Mesenchymal stem cell (in vitro differentiated cells and primary cell): ENCODE data around the gene SPATA32.

Experiments used
- DNase-seq: peaks from one replicate; pipeline ENCODE4 v3.0.0-alpha.2; 2013
- H2AFZ ChIP-seq: one replicate; pipeline ENCODE4 v1.6.1; 2013; ENCODE audit warnings: low read depth, mild to moderate bottlenecking, control low read depth, inconsistent platforms, low read length, moderate library complexity
- H2AK5ac ChIP-seq: 2 replicates; pipeline ENCODE4 v1.6.1; 2013; ENCODE audit warnings: low read length, moderate library complexity, mild to moderate bottlenecking, inconsistent platforms; ENCODE audit not compliant: severe bottlenecking
- H2BK120ac ChIP-seq: one replicate; pipeline ENCODE4 v1.6.1; 2013; ENCODE audit warnings: low read depth, mild to moderate bottlenecking, inconsistent platforms, low read length, moderate library complexity
- H2BK12ac ChIP-seq, 2 experiments: one replicate each; pipeline ENCODE4 v1.6.1; 2013; ENCODE audit warnings: inconsistent platforms in 2 of 2, low read length in 2 of 2, mild to moderate bottlenecking in 2 of 2, moderate library complexity in 2 of 2, control low read depth in 1 of 2
- H2BK15ac ChIP-seq: one replicate; pipeline ENCODE4 v1.6.1; 2013; ENCODE audit warnings: mild to moderate bottlenecking, low read depth, inconsistent platforms; ENCODE audit not compliant: poor library complexity, severe bottlenecking
- H2BK5ac ChIP-seq: 2 replicates; pipeline ENCODE4 v1.6.1; 2013; ENCODE audit warnings: low read depth, mild to moderate bottlenecking, low read length, control low read depth, inconsistent platforms; ENCODE audit not compliant: poor library complexity, severe bottlenecking
- H3K14ac ChIP-seq, 2 experiments: one replicate each; pipeline ENCODE4 v1.6.1; 2013; ENCODE audit warnings: inconsistent platforms in 2 of 2, low read length in 2 of 2, control low read depth in 1 of 2, mild to moderate bottlenecking in 1 of 2, moderate library complexity in 1 of 2
- H3K18ac ChIP-seq, 2 experiments: one replicate each; pipeline ENCODE4 v1.6.1; 2013; ENCODE audit warnings: inconsistent platforms in 2 of 2, low read length in 2 of 2, control low read depth in 1 of 2, low read depth in 1 of 2, mild to moderate bottlenecking in 1 of 2
- H3K23ac ChIP-seq, 2 experiments: one replicate each; pipeline ENCODE4 v1.6.1; 2013; ENCODE audit warnings: inconsistent platforms in 2 of 2, low read length in 2 of 2, mild to moderate bottlenecking in 2 of 2, moderate library complexity in 2 of 2, control low read depth in 1 of 2
- H3K27ac ChIP-seq: 2 replicates; pipeline ENCODE4 v1.5.1; 2013; ENCODE audit warnings: mild to moderate bottlenecking, moderate library complexity, low read length, control low read depth, inconsistent platforms; ENCODE audit not compliant: poor library complexity, severe bottlenecking
- H3K27me3 ChIP-seq, 2 experiments: 2 replicates each; pipeline versions ENCODE4 v1.6.1 to v1.7.0; 2013; ENCODE audit warnings: low read length in 2 of 2, mild to moderate bottlenecking in 2 of 2, moderate library complexity in 2 of 2, control low read depth in 1 of 2, inconsistent platforms in 1 of 2; ENCODE audit not compliant: control insufficient read depth in 1 of 2, insufficient read depth in 1 of 2
- H3K36me3 ChIP-seq, 2 experiments: 2 replicates each; pipeline versions ENCODE4 v1.6.1 to v1.7.0; 2013; ENCODE audit warnings: low read length in 2 of 2, control low read depth in 1 of 2, inconsistent platforms in 1 of 2, low read depth in 1 of 2, mild to moderate bottlenecking in 1 of 2; ENCODE audit not compliant: insufficient read depth in 2 of 2, control insufficient read depth in 1 of 2
- H3K4ac ChIP-seq, 2 experiments: one replicate each; pipeline ENCODE4 v1.6.1; 2013; ENCODE audit warnings: inconsistent platforms in 2 of 2, low read length in 2 of 2, mild to moderate bottlenecking in 2 of 2, moderate library complexity in 2 of 2, control low read depth in 1 of 2, low read depth in 1 of 2
- H3K4me1 ChIP-seq: 2 replicates; pipeline ENCODE4 v1.6.1; 2013; ENCODE audit warnings: low read depth, low read length, control low read depth; ENCODE audit not compliant: control insufficient read depth, insufficient read depth
- H3K4me2 ChIP-seq: 2 replicates; pipeline ENCODE4 v1.6.1; 2013; ENCODE audit warnings: low read length, mild to moderate bottlenecking, inconsistent platforms; ENCODE audit not compliant: poor library complexity, severe bottlenecking
- H3K4me3 ChIP-seq, 2 experiments: 2 replicates each; pipeline versions ENCODE4 v1.5.1 to v1.7.0; 2013; ENCODE audit warnings: low read length in 2 of 2, mild to moderate bottlenecking in 2 of 2, control low read depth in 1 of 2, low read depth in 1 of 2; ENCODE audit not compliant: insufficient read depth in 1 of 2
- H3K79me1 ChIP-seq: replicated peaks from 2 replicates; pipeline ENCODE4 v1.6.1; 2013; ENCODE audit warnings: mild to moderate bottlenecking, control low read depth, low read length, inconsistent platforms; ENCODE audit not compliant: poor library complexity, severe bottlenecking
- H3K9ac ChIP-seq: 2 replicates; pipeline ENCODE4 v1.7.0; 2013; ENCODE audit warnings: mild to moderate bottlenecking, low read length, moderate library complexity
- H3K9me3 ChIP-seq: 2 replicates; pipeline ENCODE4 v1.7.0; 2013; ENCODE audit warnings: mild to moderate bottlenecking, low read length; ENCODE audit not compliant: control insufficient read depth
- H4K8ac ChIP-seq: one replicate; pipeline ENCODE4 v1.6.1; 2013; ENCODE audit warnings: inconsistent platforms, mild to moderate bottlenecking, low read length, moderate library complexity
- H4K91ac ChIP-seq: one replicate; pipeline ENCODE4 v1.6.1; 2013; ENCODE audit warnings: mild to moderate bottlenecking, low read length, inconsistent platforms
- WGBS: methylation state at CpG from one replicate; pipeline ENCODE4 v1.1.7; 2013; ENCODE audit warnings: mixed read lengths; 5-methylcytosine and 5-hydroxymethylcytosine counted together

The SPATA32 gene

DNA sequence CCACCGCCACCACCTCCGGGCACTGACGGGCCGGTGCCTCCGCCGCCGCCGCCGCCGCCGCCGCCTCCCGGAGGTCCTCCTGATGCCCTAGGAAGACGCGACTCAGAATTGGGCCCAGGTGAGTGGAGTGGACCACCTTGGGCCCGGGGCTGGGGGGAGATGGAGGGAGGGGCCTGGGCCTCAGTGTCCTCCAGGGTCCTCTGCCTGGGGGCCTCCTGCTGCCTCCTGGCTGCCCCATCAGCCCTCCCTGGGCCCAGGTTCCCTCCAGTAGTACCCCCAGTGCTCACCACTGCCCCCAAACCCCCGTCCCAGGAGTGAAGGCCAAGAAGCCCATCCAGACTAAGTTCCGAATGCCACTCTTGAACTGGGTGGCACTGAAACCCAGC lies 19.9 kb downstream of the SPATA32 start:
- no peak for DNase-seq
- Histone ChIP-seq H2AK5ac (no peak overlapping the region), H3K9me3 (no peaks in the 10 kb centered on the region), H3K27me3 (peaks cover 12 to 28% of the 10 kb centered on the region in 2 experiments), H3K27ac (no peak overlapping the region), H3K79me1 (peaks cover 10% of the 10 kb centered on the region), H2BK5ac (no peak overlapping the region), H4K8ac (no peak overlapping the region), H3K9ac (no peak overlapping the region), H3K4ac (no peak overlapping the region), H3K14ac (no peak overlapping the region), H3K4me3 (no peak overlapping the region), H3K18ac (no peak overlapping the region), H3K23ac (no peak overlapping the region), H2AFZ (no peak overlapping the region), H3K36me3 (peaks cover 18 to 46% of the 10 kb centered on the region in 2 experiments), H2BK15ac (no peak overlapping the region), H3K4me1 (peaks cover 24% of the 10 kb centered on the region), H2BK120ac (no peak overlapping the region), H4K91ac (no peak overlapping the region), H2BK12ac (no peak overlapping the region), H3K4me2 (no peak overlapping the region)
- 75% methylated on average over 2 of the region's 18 CpGs for WGBS

GRCh38 chr17:45241328-45242028 lies 20.4 kb downstream of the SPATA32 start:
- Histone ChIP-seq H2AFZ (no peak overlapping the region), H3K27me3 (peaks cover 12 to 23% of the 10 kb centered on the region in 2 experiments), H2BK5ac (no peak overlapping the region), H3K79me1 (peaks cover 8% of the 10 kb centered on the region), H2BK120ac (no peak overlapping the region), H3K4me3 (peak overlapping the region in 1 of 2 experiments; percentile 41), H4K8ac (no peak overlapping the region), H3K18ac (no peak overlapping the region), H3K14ac (no peak overlapping the region), H3K9ac (no peak overlapping the region), H2AK5ac (no peak overlapping the region), H3K4me2 (peak overlapping the region; percentile 76), H3K4me1 (peaks cover 19% of the 10 kb centered on the region), H3K4ac (no peak overlapping the region), H3K9me3 (no peaks in the 10 kb centered on the region), H2BK12ac (no peak overlapping the region), H3K27ac (no peak overlapping the region), H2BK15ac (no peak overlapping the region), H3K36me3 (peaks cover 18 to 45% of the 10 kb centered on the region in 2 experiments), H4K91ac (no peak overlapping the region), H3K23ac (no peak overlapping the region)
- DNase-seq = no peak
- 3% methylated on average over 37 of the region's 62 CpGs for WGBS

DNA sequence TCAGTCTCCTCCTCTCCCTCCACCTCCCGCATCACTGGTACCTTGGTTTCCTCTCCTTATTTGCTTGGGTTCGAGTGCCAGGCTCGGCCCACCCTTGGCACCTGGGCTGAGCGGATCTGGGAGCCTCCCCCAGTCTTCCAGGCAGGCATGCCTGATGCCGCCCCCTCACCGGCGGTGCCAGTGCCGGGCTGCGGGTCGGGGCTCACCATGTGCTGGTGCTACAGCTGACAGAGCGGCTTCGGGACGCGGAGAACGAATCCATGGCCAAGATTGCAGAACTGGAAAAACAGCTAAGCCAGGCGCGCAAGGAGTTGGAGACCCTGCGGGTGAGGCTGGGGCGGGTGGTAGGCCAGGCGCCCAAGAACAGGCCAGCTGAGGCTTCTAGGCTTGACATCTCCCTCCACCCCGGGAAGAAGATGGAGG lies 21.0 kb downstream of the SPATA32 start:
- Histone ChIP-seq H3K4me2 (peak overlapping the region; percentile 76), H3K9me3 (no peaks in the 10 kb centered on the region), H4K8ac (no peak overlapping the region), H3K36me3 (peaks cover 18 to 39% of the 10 kb centered on the region in 2 experiments), H3K23ac (no peak overlapping the region), H3K14ac (no peak overlapping the region), H2BK120ac (no peak overlapping the region), H2AK5ac (no peak overlapping the region), H3K79me1 (peaks cover 5% of the 10 kb centered on the region), H3K18ac (no peak overlapping the region), H3K9ac (no peak overlapping the region), H3K27me3 (peaks cover 12 to 17% of the 10 kb centered on the region in 2 experiments), H2BK15ac (peak overlapping the region; percentile 20), H3K4me1 (peaks cover 16% of the 10 kb centered on the region), H2BK5ac (no peak overlapping the region), H4K91ac (no peak overlapping the region), H2BK12ac (no peak overlapping the region), H3K4ac (no peak overlapping the region), H3K4me3 (peak overlapping the region in 1 of 2 experiments; percentile 41), H2AFZ (no peak overlapping the region), H3K27ac (no peak overlapping the region)
- no peak for DNase-seq
- 43% methylated on average over 21 of the region's 21 CpGs for WGBS

DNA sequence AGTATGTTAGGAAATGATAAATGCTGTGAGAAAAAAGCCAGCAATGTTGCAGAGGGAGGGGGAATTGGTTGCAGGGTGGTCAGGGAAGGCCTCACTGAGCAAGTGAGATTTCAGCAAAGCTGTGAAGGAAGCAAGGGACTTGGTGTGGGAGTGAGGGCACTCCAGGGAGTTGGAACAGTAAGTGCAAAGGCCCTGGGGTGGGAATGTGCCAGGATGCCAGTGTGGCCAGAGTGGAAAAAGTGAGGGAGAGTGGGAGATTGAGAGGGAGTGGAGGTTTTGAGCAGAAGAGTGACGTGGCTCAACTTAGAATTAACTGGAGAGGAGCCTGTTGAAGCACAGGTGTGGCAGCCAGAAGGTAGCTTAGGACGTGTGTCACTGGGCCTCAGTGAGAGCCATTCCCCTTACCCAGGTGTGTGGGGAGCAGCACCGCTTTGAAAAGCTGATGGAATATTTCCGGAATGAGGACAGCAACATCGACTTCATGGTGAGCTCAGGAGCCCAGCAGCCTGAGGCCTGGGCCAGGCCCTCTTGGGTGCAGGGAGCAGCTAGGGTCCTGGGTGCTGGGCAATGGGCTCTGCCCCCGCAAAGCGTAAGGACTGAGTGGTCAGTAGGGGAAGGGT lies 23.6 kb downstream of the SPATA32 start:
- Histone ChIP-seq H3K79me1 (no peaks in the 10 kb centered on the region), H2AFZ (no peak overlapping the region), H4K91ac (no peak overlapping the region), H2BK120ac (no peak overlapping the region), H3K23ac (no peak overlapping the region), H2AK5ac (no peak overlapping the region), H2BK15ac (no peak overlapping the region), H2BK12ac (no peak overlapping the region), H3K4ac (no peak overlapping the region), H3K27ac (no peak overlapping the region), H3K27me3 (peaks cover 3 to 12% of the 10 kb centered on the region in 2 experiments), H3K9ac (no peak overlapping the region), H3K4me2 (no peak overlapping the region), H3K4me3 (no peak overlapping the region), H3K4me1 (peaks cover 16% of the 10 kb centered on the region), H3K14ac (no peak overlapping the region), H3K36me3 (peaks cover 0 to 18% of the 10 kb centered on the region in 2 experiments), H3K9me3 (no peaks in the 10 kb centered on the region), H3K18ac (no peak overlapping the region), H2BK5ac (no peak overlapping the region), H4K8ac (no peak overlapping the region)
- WGBS = 87% methylated on average over 7 of the region's 7 CpGs
- no peak for DNase-seq
